SK-N-SH (cell line): ENCODE measurements around the gene SVOP. TPM values are rescaled to one million over a fixed set of nuclear protein-coding genes. Genes with fewer than 3 reads are reported as not detected.

Experiments used
- CTCF ChIA-PET: fragments of 300-600, 350-600 bp; formaldehyde crosslinking; extraction: SDS; loops from one replicate; lab custom pipeline; 2021; lab: Yijun Ruan, JAX
- POLR2A ChIA-PET: fragments of 350-600 bp; sonication (Branson Sonifier 250); formaldehyde crosslinking; extraction: SDS; loops from one replicate; lab custom pipeline; 2020; ENCODE audit warnings: antibody characterized with exemption, inconsistent platforms; lab: Yijun Ruan, JAX
- DNase-seq: peaks from one replicate; pipeline ENCODE4 v3.0.0; 2012
- H2AFZ ChIP-seq: fragments of 200-600 bp; sonication (generic); 2 replicates; pipeline ENCODE4 v1.8.1; 2016; ENCODE audit warnings: antibody characterized with exemption, mild to moderate bottlenecking, low read depth
- H3F3A ChIP-seq: fragments of 200-600 bp; sonication (generic); replicated peaks from 2 replicates; pipeline ENCODE3; 2016; ENCODE audit warnings: antibody characterized with exemption, mild to moderate bottlenecking; ENCODE audit not compliant: insufficient read depth
- H3K27ac ChIP-seq, 2 experiments: fragments of 200-500 bp in 1 of 2; fragments of 200-600 bp in 1 of 2; sonication (Bioruptor generic) in 1 of 2; sonication (generic), shearing (Covaris generic) in 1 of 2; 2 replicates each; pipeline versions ENCODE4 v1.5.1 to v1.6.1; 2014 to 2016; ENCODE audit warnings: low read depth in 2 of 2, inconsistent platforms in 1 of 2, low read length in 1 of 2, mild to moderate bottlenecking in 1 of 2, mixed read lengths in 1 of 2
- H3K27me3 ChIP-seq: fragments of 200-600 bp; sonication (generic), shearing (Covaris generic); 2 replicates; pipeline ENCODE4 v1.6.1; 2016; ENCODE audit warnings: mixed run types; ENCODE audit not compliant: insufficient read depth
- H3K36me3 ChIP-seq, 2 experiments: fragments of 200-500 bp in 1 of 2; fragments of 200-600 bp in 1 of 2; sonication (Bioruptor generic) in 1 of 2; sonication (generic) in 1 of 2; replicated peaks in 1 of 2; 2 replicates each; pipeline versions ENCODE3 to v1.5.1; 2014 to 2016; ENCODE audit warnings: low read length in 1 of 2, mild to moderate bottlenecking in 1 of 2; ENCODE audit not compliant: insufficient read depth in 2 of 2, control insufficient read depth in 1 of 2
- H3K4me1 ChIP-seq, 2 experiments: fragments of 200-500 bp in 1 of 2; fragments of 200-600 bp in 1 of 2; sonication (Bioruptor generic) in 1 of 2; sonication (generic), shearing (Covaris generic) in 1 of 2; 2 replicates each; pipeline versions ENCODE4 v1.5.1 to v1.6.1; 2014 to 2016; ENCODE audit warnings: low read depth in 1 of 2, low read length in 1 of 2, mixed run types in 1 of 2; ENCODE audit not compliant: insufficient read depth in 2 of 2, control insufficient read depth in 1 of 2
- H3K4me2 ChIP-seq: fragments of 200-600 bp; sonication (generic), shearing (Covaris generic); 2 replicates; pipeline ENCODE4 v1.6.1; 2017; ENCODE audit warnings: mixed run types
- H3K4me3 ChIP-seq, 2 experiments: fragments of 200-500 bp in 1 of 2; fragments of 200-600 bp in 1 of 2; sonication (Bioruptor generic) in 1 of 2; sonication (generic), shearing (Covaris generic) in 1 of 2; 2 replicates each; pipeline versions ENCODE4 v1.5.1 to v1.8.1; 2014 to 2016; ENCODE audit warnings: low read depth in 2 of 2, inconsistent platforms in 1 of 2, low read length in 1 of 2, mild to moderate bottlenecking in 1 of 2, mixed read lengths in 1 of 2, moderate library complexity in 1 of 2
- H3K79me2 ChIP-seq: fragments of 200-600 bp; sonication (generic); 2 replicates; pipeline ENCODE4 v1.8.1; 2017; ENCODE audit warnings: mild to moderate bottlenecking; ENCODE audit not compliant: insufficient read depth
- H3K9ac ChIP-seq: fragments of 200-600 bp; sonication (generic); 2 replicates; pipeline ENCODE4 v1.6.1; 2017; ENCODE audit warnings: mixed run types
- H3K9me2 ChIP-seq: fragments of 200-600 bp; sonication (generic); 2 replicates; pipeline ENCODE4 v1.6.1; 2017; ENCODE audit warnings: mixed run types
- H3K9me3 ChIP-seq: fragments of 200-600 bp; sonication (generic); 2 replicates; pipeline ENCODE4 v1.6.1; 2017; ENCODE audit warnings: mixed run types, mild to moderate bottlenecking, moderate library complexity
- H4K20me1 ChIP-seq: fragments of 200-600 bp; sonication (generic); 2 replicates; pipeline ENCODE4 v1.6.1; 2017; ENCODE audit warnings: mild to moderate bottlenecking, mixed run types; ENCODE audit not compliant: insufficient read depth
- ELF1 ChIP-seq: IDR thresholded peaks from 2 replicates; pipeline ENCODE4 v1.4.0; 2012
- EP300 ChIP-seq, 2 experiments: IDR thresholded peaks; 2 replicates each; pipeline versions ENCODE4 v1.4.0 to v1.6.1; 2012; ENCODE audit warnings: borderline replicate concordance in 1 of 2, low read depth in 1 of 2, low read length in 1 of 2
- EZH2phosphoT487 ChIP-seq: fragments of 200-600 bp; sonication (generic); IDR thresholded peaks from 2 replicates; pipeline ENCODE4 v1.6.1; 2017; ENCODE audit warnings: low read depth, mixed run types, mild to moderate bottlenecking, antibody characterized with exemption, moderate library complexity, borderline replicate concordance
- IRF3 ChIP-seq: fragments of 150-350 bp; IDR thresholded peaks from 2 replicates; pipeline ENCODE4 v1.6.1; 2016; ENCODE audit warnings: mild to moderate bottlenecking, low read depth, low read length
- JUND ChIP-seq: IDR thresholded peaks from 2 replicates; pipeline ENCODE4 v1.4.0; 2012
- MEF2A ChIP-seq: IDR thresholded peaks from 2 replicates; pipeline ENCODE4 v1.4.0; 2012; ENCODE audit warnings: low read depth, borderline replicate concordance
- PBX3 ChIP-seq: IDR thresholded peaks from 2 replicates; pipeline ENCODE4; 2012
- RAD21 ChIP-seq: IDR thresholded peaks from 2 replicates; pipeline ENCODE4 v1.6.1; 2012; ENCODE audit warnings: mild to moderate bottlenecking, low read length
- RFX5 ChIP-seq: IDR thresholded peaks from 2 replicates; pipeline ENCODE4 v1.6.1; 2012; ENCODE audit warnings: mild to moderate bottlenecking, improper control_type of control experiment, low read length
- RXRA ChIP-seq: IDR thresholded peaks from 2 replicates; pipeline ENCODE4 v1.4.0; 2012; ENCODE audit warnings: low read depth, mild to moderate bottlenecking, borderline replicate concordance
- TAF1 ChIP-seq: IDR thresholded peaks from 2 replicates; pipeline ENCODE4 v1.6.1; 2012; ENCODE audit warnings: low read depth, mild to moderate bottlenecking, low read length, moderate library complexity, borderline replicate concordance
- TCF12 ChIP-seq: IDR thresholded peaks from 2 replicates; pipeline ENCODE4 v1.4.0; 2012
- TEAD4 ChIP-seq: IDR thresholded peaks from 2 replicates; pipeline ENCODE4 v1.4.0; 2012; ENCODE audit warnings: mild to moderate bottlenecking, borderline replicate concordance; ENCODE audit not compliant: insufficient read depth
- ZBTB33 ChIP-seq: IDR thresholded peaks from 2 replicates; pipeline ENCODE4 v1.4.0; 2012; ENCODE audit warnings: low read depth, borderline replicate concordance
- WGBS: methylation state at CpG from one replicate; pipeline ENCODE4 v1.1.6; 2017; ENCODE audit warnings: low lambda C conversion rate; 5-methylcytosine and 5-hydroxymethylcytosine counted together
- polyA plus RNA-seq, 3 experiments: library from polyadenylated mRNA; depleted of rRNA; stranded (reverse); fragments of >200 nt; gene quantifications; 2 replicates each; pipeline ENCODE4 v1.2.3, GENCODE V29; 2012
- TF ChIP-seq, protein P1 (sequence below): fragments of 150-350 bp; IDR thresholded peaks from 2 replicates; pipeline ENCODE4 v1.6.1; 2017; ENCODE audit warnings: antibody characterized with exemption, low read length, low read depth, borderline replicate concordance
- TF ChIP-seq, protein P2 (sequence below): IDR thresholded peaks from 2 replicates; pipeline ENCODE4 v1.4.0; 2012; ENCODE audit warnings: low read depth, borderline replicate concordance
- TF ChIP-seq, protein P3 (sequence below): fragments of 200-600 bp; sonication (generic); IDR thresholded peaks from 2 replicates; pipeline ENCODE4 v1.6.1; 2017; ENCODE audit warnings: antibody characterized with exemption, mild to moderate bottlenecking, moderate library complexity

The SVOP gene
- polyA plus RNA-seq, 1 of the 3 experiments (the other 2 are of a cell fraction): 0.07 TPM

GRCh38 chr12:108972358-108972757 is 48.5 kb downstream of the SVOP start:
- H3F3A ChIP-seq: no peaks in the 10 kb centered on the region
- H2AFZ ChIP-seq: no peak overlapping the region
- no peaks in the 10 kb centered on the region for H3K9me2 ChIP-seq
- no peaks in the 10 kb centered on the region for H3K4me1 ChIP-seq
- 60% methylated on average over 9 of the region's 9 CpGs for WGBS
- no peaks in the 10 kb centered on the region for H3K9me3 ChIP-seq
- H3K27ac ChIP-seq: no peak overlapping the region
- no peaks in the 10 kb centered on the region for H3K79me2 ChIP-seq
- TF ChIP-seq EP300 (IDR thresholded peaks at IDR 0.05; ENCODE audit: borderline replicate concordance in 1 of 2, low read depth in 1 of 2, low read length in 1 of 2) (no peak), IRF3 (no peak), EZH2phosphoT487 (no peak), RFX5 (no peak), PBX3 (no peak), JUND (no peak), ZBTB33 (no peak), RAD21 (no peak)
- TF ChIP-seq, protein P1, sequence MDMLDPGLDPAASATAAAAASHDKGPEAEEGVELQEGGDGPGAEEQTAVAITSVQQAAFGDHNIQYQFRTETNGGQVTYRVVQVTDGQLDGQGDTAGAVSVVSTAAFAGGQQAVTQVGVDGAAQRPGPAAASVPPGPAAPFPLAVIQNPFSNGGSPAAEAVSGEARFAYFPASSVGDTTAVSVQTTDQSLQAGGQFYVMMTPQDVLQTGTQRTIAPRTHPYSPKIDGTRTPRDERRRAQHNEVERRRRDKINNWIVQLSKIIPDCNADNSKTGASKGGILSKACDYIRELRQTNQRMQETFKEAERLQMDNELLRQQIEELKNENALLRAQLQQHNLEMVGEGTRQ: no peak
- no peaks in the 10 kb centered on the region for H3K36me3 ChIP-seq
- H4K20me1 ChIP-seq: no peaks in the 10 kb centered on the region
- H3K4me3 ChIP-seq: no peak overlapping the region
- ChIA-PET POLR2A (no interaction called here), CTCF (interaction anchor here (0.7 to 1.1 kb wide), 2 partner anchors 14 to 21 kb away, joined by 3 read pairs; no protein-coding TSS in a partner anchor)
- DNase-seq: no peak
- no peak overlapping the region for H3K4me2 ChIP-seq
- H3K27me3 ChIP-seq: no peaks in the 10 kb centered on the region
- no peak overlapping the region for H3K9ac ChIP-seq

DNA sequence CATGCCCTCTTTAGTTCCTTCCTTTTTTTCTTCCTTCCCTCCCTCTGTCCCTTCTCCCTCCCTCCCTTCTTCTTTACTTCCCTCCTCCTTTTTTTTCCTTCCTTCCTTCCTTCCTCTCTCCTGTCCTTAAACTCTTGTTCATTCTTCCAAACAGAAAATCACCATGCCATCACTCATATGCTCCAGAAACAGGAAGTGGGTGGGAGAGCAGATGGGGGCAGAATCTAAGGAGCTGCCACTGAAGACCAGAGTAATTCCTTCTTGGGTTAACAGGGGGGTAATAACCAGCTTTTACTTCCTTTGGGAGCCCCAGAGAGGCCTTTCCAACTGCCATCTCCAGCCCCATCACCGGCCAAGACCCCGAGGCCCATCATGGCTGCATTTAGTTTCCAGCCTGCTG is 51.2 kb downstream of the SVOP start:
- no peak overlapping the region for H3K9ac ChIP-seq
- H3K79me2 ChIP-seq: no peaks in the 10 kb centered on the region
- H3K4me3 ChIP-seq: no peak overlapping the region
- no peaks in the 10 kb centered on the region for H3K9me3 ChIP-seq
- no peaks in the 10 kb centered on the region for H4K20me1 ChIP-seq
- H3K36me3 ChIP-seq: no peaks in the 10 kb centered on the region
- no peak overlapping the region for H2AFZ ChIP-seq
- 17% methylated on average over 2 of the region's 2 CpGs for WGBS
- no peak overlapping the region for H3K4me2 ChIP-seq
- no peaks in the 10 kb centered on the region for H3K27me3 ChIP-seq
- ChIA-PET POLR2A (no interaction called here), CTCF (interaction anchor here (1.7 kb wide), 1 partner anchor 124 kb away, joined by 6 read pairs; the partner anchor contains the start of gene ALKBH2)
- no peaks in the 10 kb centered on the region for H3F3A ChIP-seq
- DNase-seq: no peak
- no peaks in the 10 kb centered on the region for H3K9me2 ChIP-seq
- H3K4me1 ChIP-seq: no peaks in the 10 kb centered on the region
- no peak overlapping the region for H3K27ac ChIP-seq
- TF ChIP-seq RFX5 (no peak), ZBTB33 (no peak), TAF1 (no peak), TEAD4 (no peak), RAD21 (no peak), ELF1 (no peak), MEF2A (no peak), TCF12 (no peak), RXRA (no peak)
- TF ChIP-seq, protein P2, sequence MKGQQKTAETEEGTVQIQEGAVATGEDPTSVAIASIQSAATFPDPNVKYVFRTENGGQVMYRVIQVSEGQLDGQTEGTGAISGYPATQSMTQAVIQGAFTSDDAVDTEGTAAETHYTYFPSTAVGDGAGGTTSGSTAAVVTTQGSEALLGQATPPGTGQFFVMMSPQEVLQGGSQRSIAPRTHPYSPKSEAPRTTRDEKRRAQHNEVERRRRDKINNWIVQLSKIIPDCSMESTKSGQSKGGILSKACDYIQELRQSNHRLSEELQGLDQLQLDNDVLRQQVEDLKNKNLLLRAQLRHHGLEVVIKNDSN: no peak
- TF ChIP-seq, protein P3, sequence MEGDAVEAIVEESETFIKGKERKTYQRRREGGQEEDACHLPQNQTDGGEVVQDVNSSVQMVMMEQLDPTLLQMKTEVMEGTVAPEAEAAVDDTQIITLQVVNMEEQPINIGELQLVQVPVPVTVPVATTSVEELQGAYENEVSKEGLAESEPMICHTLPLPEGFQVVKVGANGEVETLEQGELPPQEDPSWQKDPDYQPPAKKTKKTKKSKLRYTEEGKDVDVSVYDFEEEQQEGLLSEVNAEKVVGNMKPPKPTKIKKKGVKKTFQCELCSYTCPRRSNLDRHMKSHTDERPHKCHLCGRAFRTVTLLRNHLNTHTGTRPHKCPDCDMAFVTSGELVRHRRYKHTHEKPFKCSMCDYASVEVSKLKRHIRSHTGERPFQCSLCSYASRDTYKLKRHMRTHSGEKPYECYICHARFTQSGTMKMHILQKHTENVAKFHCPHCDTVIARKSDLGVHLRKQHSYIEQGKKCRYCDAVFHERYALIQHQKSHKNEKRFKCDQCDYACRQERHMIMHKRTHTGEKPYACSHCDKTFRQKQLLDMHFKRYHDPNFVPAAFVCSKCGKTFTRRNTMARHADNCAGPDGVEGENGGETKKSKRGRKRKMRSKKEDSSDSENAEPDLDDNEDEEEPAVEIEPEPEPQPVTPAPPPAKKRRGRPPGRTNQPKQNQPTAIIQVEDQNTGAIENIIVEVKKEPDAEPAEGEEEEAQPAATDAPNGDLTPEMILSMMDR: no peak
